Transverse colon (tissue), 3 donors: ENCODE measurements around the gene MTERF4.

ENCODE experiments used
- CTCF ChIP-seq, 5 experiments: fragments of 200-600 bp in 3 of 5; fragments of 450-650 bp in 2 of 5; sonication (generic) in 3 of 5; IDR thresholded peaks; 1 replicate in 2 of 5; 2 replicates in 3 of 5; pipeline ENCODE4 v1.5.1; 2016 to 2017; ENCODE audit warnings: antibody characterized with exemption in 5 of 5, inconsistent platforms in 3 of 5, mild to moderate bottlenecking in 2 of 5, moderate library complexity in 1 of 5
- POLR2A ChIP-seq: fragments of 450-650 bp; IDR thresholded peaks from one replicate; pipeline ENCODE4 v1.6.1; 2016; ENCODE audit warnings: antibody characterized with exemption, mild to moderate bottlenecking, moderate library complexity

GRCh38 chr2:241135737-241136136 is 33.6 kb upstream of the MTERF4 start:
- TF ChIP-seq CTCF (IDR thresholded peaks at IDR 0.05), result no peak
- no peak for TF ChIP-seq POLR2A
